ENCODE results near the gene EXOC2.

GRCh38 chr6:692858-693722 is at the start of gene EXOC2:
- TF ChIP-seq MAX (IDR thresholded peaks at IDR 0.05; ENCODE audit: low read depth, low read length) (peak; percentile 48; the same call in 1 of the 2 replicates), CTCF (IDR thresholded peaks at IDR 0.05; ENCODE audit: low read depth, low read length) (no peak), POLR2A (IDR thresholded peaks at IDR 0.05; ENCODE audit: extremely low read depth, insufficient read length) (peak; percentile 66), MYC (IDR thresholded peaks at IDR 0.05; ENCODE audit: low read depth, low read length) (0 out of 2 replicates have a peak, but pooled peaks have one; percentile 32)
